H1 (cell line): Measurements from ENCODE around the gene HOXB3. TPM values are rescaled to one million over a fixed set of nuclear protein-coding genes. Genes with fewer than 3 reads are reported as not detected.

Experiments used
- CTCF ChIA-PET: fragments of 300-600 bp; sonication (Branson Sonifier 250); formaldehyde crosslinking; loops from one replicate; lab custom pipeline; 2021; ENCODE audit not compliant: partially characterized antibody; lab: Charles Lee
- POLR2A ChIA-PET: fragments of 300-600 bp; sonication (Branson Sonifier 250); formaldehyde crosslinking; loops from one replicate; lab custom pipeline; 2021; ENCODE audit warnings: inconsistent platforms; ENCODE audit not compliant: partially characterized antibody; lab: Charles Lee
- DNase-seq, 2 experiments: peaks; one replicate each; pipeline versions ENCODE4 v3.0.0 to v3.0.0-alpha.2; 2010 to 2022; ENCODE audit warnings: low spot score in 2 of 2, low read depth in 1 of 2, mixed read lengths in 1 of 2
- FAIRE-seq: peaks from 2 replicates; lab custom pipeline; 2011; peaks lifted over from hg19 to GRCh38; lab: Jason Lieb, UNC
- H2AFZ ChIP-seq: 2 replicates; pipeline ENCODE4 v1.8.1; 2012; ENCODE audit warnings: low read length, inconsistent platforms
- H2AK5ac ChIP-seq: 2 replicates; pipeline ENCODE4 v1.6.1; 2013; ENCODE audit warnings: low read depth, low read length
- H2BK120ac ChIP-seq: replicated peaks from 2 replicates; pipeline ENCODE3; 2013; ENCODE audit warnings: low read depth, low read length, inconsistent platforms
- H2BK12ac ChIP-seq: 2 replicates; pipeline ENCODE4 v1.6.1; 2013; ENCODE audit warnings: low read depth, low read length
- H2BK15ac ChIP-seq: 2 replicates; pipeline ENCODE4 v1.6.1; 2013; ENCODE audit warnings: low read length
- H2BK20ac ChIP-seq: 2 replicates; pipeline ENCODE4 v1.6.1; 2013; ENCODE audit warnings: low read length
- H2BK5ac ChIP-seq: 2 replicates; pipeline ENCODE4 v1.6.1; 2013; ENCODE audit warnings: low read depth, low read length
- H3K14ac ChIP-seq: 2 replicates; pipeline ENCODE4 v1.6.1; 2013; ENCODE audit warnings: inconsistent platforms; ENCODE audit not compliant: insufficient read length
- H3K18ac ChIP-seq: 2 replicates; pipeline ENCODE4 v1.6.1; 2013; ENCODE audit warnings: low read length; ENCODE audit errors: extremely low read depth
- H3K23ac ChIP-seq: 2 replicates; pipeline ENCODE4 v1.6.1; 2013; ENCODE audit warnings: inconsistent platforms; ENCODE audit not compliant: insufficient read length
- H3K23me2 ChIP-seq: 2 replicates; pipeline ENCODE4 v1.6.1; 2013; ENCODE audit warnings: low read depth, low read length
- H3K27ac ChIP-seq: 2 replicates; pipeline ENCODE4 v1.6.1; 2011; ENCODE audit warnings: low read depth, low read length, inconsistent platforms
- H3K27me3 ChIP-seq, 4 experiments: replicated peaks in 1 of 4; 1 replicate in 1 of 4; 2 replicates in 3 of 4; pipeline versions ENCODE4 v1.6.1 to v1.8.1; 2011 to 2013; ENCODE audit warnings: low read length in 3 of 4, mild to moderate bottlenecking in 3 of 4, inconsistent platforms in 2 of 4, mixed read lengths in 2 of 4, moderate library complexity in 1 of 4; ENCODE audit not compliant: control insufficient read depth in 3 of 4, insufficient read depth in 3 of 4; ENCODE audit errors: extremely low read depth in 1 of 4
- H3K36me3 ChIP-seq, 4 experiments: 2 replicates each; pipeline versions ENCODE4 v1.6.1 to v1.8.1; 2011 to 2013; ENCODE audit warnings: mild to moderate bottlenecking in 4 of 4, low read length in 3 of 4, moderate library complexity in 2 of 4, control low read depth in 1 of 4, inconsistent platforms in 1 of 4; ENCODE audit not compliant: insufficient read depth in 4 of 4, control insufficient read depth in 2 of 4
- H3K4ac ChIP-seq: replicated peaks from 2 replicates; pipeline ENCODE3; 2013; ENCODE audit warnings: low read length, low read depth, mixed read lengths, inconsistent platforms; ENCODE audit not compliant: insufficient read length
- H3K4me1 ChIP-seq, 4 experiments: replicated peaks in 1 of 4; 1 replicate in 1 of 4; 2 replicates in 3 of 4; pipeline versions ENCODE4 v1.6.1 to v1.8.1; 2011 to 2013; ENCODE audit warnings: low read length in 3 of 4, inconsistent platforms in 2 of 4, mixed read lengths in 1 of 4; ENCODE audit not compliant: insufficient read depth in 4 of 4, control insufficient read depth in 3 of 4
- H3K4me2 ChIP-seq, 2 experiments: 2 replicates each; pipeline versions ENCODE4 v1.6.1 to v1.8.1; 2011 to 2013; ENCODE audit warnings: low read depth in 2 of 2, low read length in 2 of 2, control low read depth in 1 of 2, inconsistent platforms in 1 of 2, mild to moderate bottlenecking in 1 of 2; ENCODE audit not compliant: insufficient read depth in 1 of 2
- H3K4me3 ChIP-seq, 4 experiments: fragments of 200-600, 300-600 bp in 1 of 4; sonication (generic), shearing (Covaris generic), sonication (Bioruptor Twin) in 1 of 4; 2 replicates each; pipeline versions ENCODE4 v1.5.1 to v1.8.1; 2011 to 2016; ENCODE audit warnings: low read length in 4 of 4, low read depth in 3 of 4, control low read depth in 2 of 4, inconsistent platforms in 2 of 4, mild to moderate bottlenecking in 2 of 4, mixed read lengths in 1 of 4, moderate library complexity in 1 of 4; ENCODE audit not compliant: insufficient read depth in 2 of 4; ENCODE audit errors: extremely low read depth in 1 of 4
- H3K56ac ChIP-seq: replicated peaks from 2 replicates; pipeline ENCODE3; 2013; ENCODE audit warnings: low read depth, mild to moderate bottlenecking, mixed read lengths, low read length, inconsistent platforms; ENCODE audit not compliant: insufficient read length
- H3K79me1 ChIP-seq: 2 replicates; pipeline ENCODE4 v1.6.1; 2013; ENCODE audit warnings: low read depth, low read length, control low read depth
- H3K79me2 ChIP-seq, 2 experiments: 2 replicates each; pipeline versions ENCODE4 v1.6.1 to v1.8.1; 2012 to 2013; ENCODE audit warnings: low read length in 2 of 2, mild to moderate bottlenecking in 2 of 2, inconsistent platforms in 1 of 2; ENCODE audit not compliant: insufficient read depth in 2 of 2, control insufficient read depth in 1 of 2
- H3K9ac ChIP-seq, 4 experiments: replicated peaks in 1 of 4; 1 replicate in 1 of 4; 2 replicates in 3 of 4; pipeline versions ENCODE4 v1.6.1 to v1.8.1; 2011 to 2013; ENCODE audit warnings: low read depth in 3 of 4, low read length in 3 of 4, control low read depth in 2 of 4, mild to moderate bottlenecking in 2 of 4, moderate library complexity in 2 of 4, inconsistent platforms in 1 of 4; ENCODE audit errors: extremely low read depth in 1 of 4
- H3K9me3 ChIP-seq, 2 experiments: 2 replicates each; pipeline versions ENCODE4 v1.6.1 to v1.8.1; 2012 to 2013; ENCODE audit warnings: mild to moderate bottlenecking in 2 of 2, moderate library complexity in 2 of 2, control low read depth in 1 of 2, inconsistent platforms in 1 of 2, low read depth in 1 of 2, low read length in 1 of 2, mixed read lengths in 1 of 2; ENCODE audit not compliant: insufficient read depth in 2 of 2
- H4K20me1 ChIP-seq, 2 experiments: replicated peaks in 1 of 2; 2 replicates each; pipeline versions ENCODE3 to v1.8.1; 2011 to 2013; ENCODE audit warnings: inconsistent platforms in 2 of 2, low read length in 2 of 2, mild to moderate bottlenecking in 1 of 2; ENCODE audit not compliant: insufficient read depth in 2 of 2, control insufficient read depth in 1 of 2
- H4K5ac ChIP-seq: 2 replicates; pipeline ENCODE4 v1.6.1; 2013; ENCODE audit warnings: low read length, low read depth, mixed read lengths, inconsistent platforms; ENCODE audit not compliant: insufficient read length
- H4K8ac ChIP-seq: 2 replicates; pipeline ENCODE4 v1.8.0; 2013; ENCODE audit warnings: mild to moderate bottlenecking, moderate library complexity, low read length, inconsistent platforms; ENCODE audit not compliant: insufficient read depth; ENCODE audit errors: extremely low read depth
- H4K91ac ChIP-seq: replicated peaks from 2 replicates; pipeline ENCODE3; 2013; ENCODE audit warnings: low read length, mixed read lengths, inconsistent platforms; ENCODE audit not compliant: insufficient read length
- ATF3 ChIP-seq: IDR thresholded peaks from 2 replicates; pipeline ENCODE4 v1.6.1; 2011; ENCODE audit warnings: low read depth, mild to moderate bottlenecking, low read length; ENCODE audit not compliant: insufficient read depth
- CBX5 ChIP-seq: fragments of 300-800, 300-1000 bp; sonication (generic); IDR thresholded peaks from 2 replicates; pipeline ENCODE4 v1.7.1; 2016; ENCODE audit warnings: antibody characterized with exemption, low read length, low read depth
- E2F6 ChIP-seq: IDR thresholded peaks from 2 replicates; pipeline ENCODE4 v1.6.1; 2012; ENCODE audit warnings: inconsistent platforms
- EZH2 ChIP-seq: fragments of 200-600 bp; sonication (generic); IDR thresholded peaks from 2 replicates; pipeline ENCODE4 v1.7.1; 2012; ENCODE audit warnings: low read depth, mild to moderate bottlenecking, moderate library complexity, low read length, inconsistent platforms; ENCODE audit not compliant: severe bottlenecking
- JUND ChIP-seq: IDR thresholded peaks from 2 replicates; pipeline ENCODE4 v1.6.1; 2011; ENCODE audit warnings: mild to moderate bottlenecking, improper control_type of control experiment, low read length
- POLR2A ChIP-seq, 2 experiments: IDR thresholded peaks; 1 replicate in 1 of 2; 2 replicates in 1 of 2; pipeline ENCODE4 v1.6.1; 2011; ENCODE audit warnings: low read depth in 2 of 2, low read length in 2 of 2, mild to moderate bottlenecking in 2 of 2; ENCODE audit errors: control extremely low read depth in 1 of 2
- POU5F1 ChIP-seq: IDR thresholded peaks from 2 replicates; pipeline ENCODE4 v1.6.1; 2011; ENCODE audit warnings: low read depth, mild to moderate bottlenecking, low read length, moderate library complexity
- SIN3A ChIP-seq, 2 experiments: IDR thresholded peaks in 1 of 2; conservative IDR thresholded peaks in 1 of 2; 2 replicates each; pipeline ENCODE4 v1.6.1; 2011 to 2012; ENCODE audit warnings: low read length in 2 of 2, improper control_type of control experiment in 1 of 2, low read depth in 1 of 2, mild to moderate bottlenecking in 1 of 2
- SP4 ChIP-seq: IDR thresholded peaks from 2 replicates; pipeline ENCODE4 v1.6.1; 2012; ENCODE audit warnings: low read length, inconsistent platforms
- YY1 ChIP-seq: IDR thresholded peaks from 2 replicates; pipeline ENCODE4 v1.6.1; 2011; ENCODE audit warnings: low read depth, mild to moderate bottlenecking, low read length
- WGBS, 2 experiments: shearing (Covaris generic) in 1 of 2; methylation state at CpG; one replicate each; pipeline versions ENCODE4 v1.1.6 to v1.1.7; 2013 to 2015; ENCODE audit warnings: low lambda C conversion rate in 2 of 2, mixed read lengths in 2 of 2, inconsistent platforms in 1 of 2, low coverage in 1 of 2, missing lambda C conversion rate in 1 of 2; ENCODE audit not compliant: insufficient replicate concordance in 2 of 2, insufficient coverage in 1 of 2, insufficient read length in 1 of 2; ENCODE audit errors: extremely low coverage in 1 of 2, missing lambda C conversion rate in 1 of 2; 5-methylcytosine and 5-hydroxymethylcytosine counted together
- polyA plus RNA-seq, 7 experiments: library from polyadenylated mRNA; depleted of rRNA in 3 of 7; stranded (reverse) in 5 of 7; unstranded in 2 of 7; fragments of >200 nt in 5 of 7; fragments of 200-250 nt in 2 of 7; gene quantifications; 1 replicate in 5 of 7; 2 replicates in 1 of 7; 4 replicates in 1 of 7; pipeline versions ENCODE4 v1.2.1 to v1.2.3, GENCODE V29; 2011 to 2013; ENCODE audit warnings: missing spikeins in 2 of 7, mixed read lengths in 2 of 7
- total RNA-seq: library from RNA; stranded (reverse); fragmentation: NEBNext Ultra II Directional; extraction: Animal tissue kit (Norgen Biotek cat#: 25700); gene quantifications from 2 replicates; pipeline ENCODE4 v1.2.1, GENCODE V29; 2021
- TF ChIP-seq, protein P1 (sequence below): IDR thresholded peaks from 2 replicates; pipeline ENCODE4 v1.6.1; 2012; ENCODE audit warnings: low read length, inconsistent platforms

Gene HOXB3
- total and polyA plus RNA-seq, 2 of the 8 experiments (the other 6 are each of a cell fraction or from before 2014, with no cell fraction given), result not detected

- peaks cover 44 to 63% (median 59%) of the 10 kb centered on the region in 4 experiments for H3K27me3 ChIP-seq
- no peak overlapping the region for H3K23ac ChIP-seq
- H4K8ac ChIP-seq, result no peak overlapping the region
- CTCF ChIA-PET, result interaction anchor here (0.6 to 3.4 kb wide), 3 partner anchors 38 to 621 kb away, joined by 3 to 14 read pairs (median 5); no protein-coding TSS in a partner anchor
- H3K9me3 ChIP-seq, result no peaks in the 10 kb centered on the region
- H3K14ac ChIP-seq, result no peak overlapping the region
- H4K20me1 ChIP-seq, result no peaks in the 10 kb centered on the region
- H3K9ac ChIP-seq, result no peak overlapping the region
- H3K36me3 ChIP-seq, result peaks cover 0 to 3% (median 0%) of the 10 kb centered on the region in 4 experiments; a peak in 1 of 8 replicates
- H3K27ac ChIP-seq, result no peak overlapping the region
- no peak overlapping the region for H3K18ac ChIP-seq
- H3K56ac ChIP-seq, result no peak overlapping the region
- H2BK5ac ChIP-seq, result no peak overlapping the region
- H4K91ac ChIP-seq, result no peak overlapping the region
- no peak overlapping the region for H2AFZ ChIP-seq
- H2BK12ac ChIP-seq, result no peak overlapping the region
- no peak overlapping the region for H3K4me2 ChIP-seq
- peaks cover 0 to 11% (median 8%) of the 10 kb centered on the region in 4 experiments; a peak in 6 of 7 replicates for H3K4me1 ChIP-seq
- no peak overlapping the region for H4K5ac ChIP-seq
- no peak overlapping the region for H2BK120ac ChIP-seq
- H2BK15ac ChIP-seq, result no peak overlapping the region
- FAIRE-seq, result no peak
- WGBS, 2 experiments, result 87% methylated on average over 4 of the region's 4 CpGs; no CpG with 5 or more reads in 1 of the 2 experiments
- H3K4me3 ChIP-seq, result no peak overlapping the region
- H3K79me2 ChIP-seq, result no peaks in the 10 kb centered on the region
- H2BK20ac ChIP-seq, result no peak overlapping the region
- POLR2A ChIA-PET, result interaction anchor here (1.5 kb wide), 1 partner anchor 10 kb away, joined by 5 read pairs; no protein-coding TSS in a partner anchor
- no peak for DNase-seq
- H3K79me1 ChIP-seq, result no peaks in the 10 kb centered on the region
- H3K23me2 ChIP-seq, result no peaks in the 10 kb centered on the region; the same call in 1 of the 2 replicates
- no peak overlapping the region for H3K4ac ChIP-seq
- TF ChIP-seq ATF3 (no peak), POLR2A (IDR thresholded peaks at IDR 0.05; ENCODE audit: control extremely low read depth in 1 of 2, low read depth in 2 of 2, low read length in 2 of 2) (no peak), JUND (no peak), E2F6 (no peak), CBX5 (no peak), YY1 (no peak), EZH2 (no peak), SIN3A (conservative IDR thresholded peaks at IDR 0.05 in 1 of 2, IDR thresholded peaks at IDR 0.05 in 1 of 2; ENCODE audit: low read depth in 1 of 2, low read length in 2 of 2) (no peak), POU5F1 (no peak), SP4 (no peak)
- TF ChIP-seq, protein P1, sequence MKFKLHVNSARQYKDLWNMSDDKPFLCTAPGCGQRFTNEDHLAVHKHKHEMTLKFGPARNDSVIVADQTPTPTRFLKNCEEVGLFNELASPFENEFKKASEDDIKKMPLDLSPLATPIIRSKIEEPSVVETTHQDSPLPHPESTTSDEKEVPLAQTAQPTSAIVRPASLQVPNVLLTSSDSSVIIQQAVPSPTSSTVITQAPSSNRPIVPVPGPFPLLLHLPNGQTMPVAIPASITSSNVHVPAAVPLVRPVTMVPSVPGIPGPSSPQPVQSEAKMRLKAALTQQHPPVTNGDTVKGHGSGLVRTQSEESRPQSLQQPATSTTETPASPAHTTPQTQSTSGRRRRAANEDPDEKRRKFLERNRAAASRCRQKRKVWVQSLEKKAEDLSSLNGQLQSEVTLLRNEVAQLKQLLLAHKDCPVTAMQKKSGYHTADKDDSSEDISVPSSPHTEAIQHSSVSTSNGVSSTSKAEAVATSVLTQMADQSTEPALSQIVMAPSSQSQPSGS, result no peak
- no peak overlapping the region for H2AK5ac ChIP-seq
Observed at GRCh38 chr17:48539177-48539576, 50.9 kb downstream of the HOXB3 start.
